Stimulated activated CD8-positive, alpha-beta memory T cell treated with anti-CD3 and anti-CD28 coated beads, Interleukin-7, amount 100 ng/mL, for 48 hours (primary cell): Measurements from ENCODE around the gene ZNF740.
"Not testable (repeated sequence)": the region's sequence is repeated elsewhere in the genome, so short reads cannot be mapped to it uniquely, and the experiment has no call there.

Experiments used
- DNase-seq, 2 donors: peaks; one replicate each; pipeline ENCODE4 v3.0.0-alpha.2; 2020; ENCODE audit warnings: low read depth in 1 of 2; ENCODE audit errors: extremely low read depth in 1 of 2

Gene ZNF740

DNA sequence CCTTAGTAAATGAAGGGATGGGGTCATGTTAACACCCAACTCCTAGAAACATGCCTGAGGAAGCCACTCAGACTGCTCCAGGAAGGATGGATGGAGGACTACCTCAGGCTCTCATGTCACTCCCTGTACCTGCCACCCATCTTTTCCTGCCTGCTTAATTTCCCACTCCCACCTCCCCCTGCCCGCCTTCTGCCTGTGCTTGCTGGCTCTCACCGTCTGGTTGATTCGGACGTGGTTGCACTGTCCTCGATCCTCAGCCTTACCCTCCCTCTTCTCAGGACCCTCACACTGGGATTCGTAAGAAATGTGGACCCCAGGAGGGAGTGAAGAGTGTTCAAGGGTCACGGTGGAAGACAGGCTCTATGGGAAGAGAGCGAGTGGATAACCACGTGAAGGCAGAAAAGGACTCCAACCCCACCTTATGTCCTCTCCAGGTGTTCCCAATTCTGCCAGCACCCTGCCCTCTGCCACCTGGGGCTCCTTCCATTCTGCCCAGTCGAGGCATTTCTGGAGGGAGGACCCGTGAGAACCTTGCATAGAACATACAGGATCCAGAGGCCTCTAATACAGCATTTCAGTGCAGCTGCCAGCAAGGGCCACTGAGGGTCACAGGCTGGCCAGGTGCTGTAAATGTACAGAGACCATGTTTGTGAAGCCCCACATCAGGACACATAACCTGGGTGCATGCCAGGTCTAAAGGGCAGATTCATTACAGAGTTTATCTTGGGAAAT lies 13.6 kb downstream of the ZNF740 start:
- DNase-seq = no peak

DNA sequence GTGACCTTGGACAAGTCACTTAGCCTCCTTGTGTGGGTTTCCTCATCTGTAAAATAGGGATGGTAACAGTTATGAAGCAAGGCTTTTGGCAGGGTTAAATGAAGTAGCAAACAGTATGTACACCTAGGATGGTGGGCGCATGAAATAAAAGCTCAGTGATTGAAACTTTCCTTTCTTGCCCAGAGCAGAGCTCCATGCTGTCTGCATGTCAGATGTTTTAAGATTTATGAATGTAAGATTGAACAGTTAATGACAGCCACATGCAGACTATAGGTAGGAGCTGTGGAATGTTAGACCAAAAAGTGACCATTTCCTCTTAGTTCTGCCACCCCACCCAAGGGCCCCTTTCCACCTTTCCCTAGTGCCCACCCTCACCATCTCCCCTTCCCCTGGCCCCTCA lies 14.5 kb downstream of the ZNF740 start:
- no peak for DNase-seq

DNA sequence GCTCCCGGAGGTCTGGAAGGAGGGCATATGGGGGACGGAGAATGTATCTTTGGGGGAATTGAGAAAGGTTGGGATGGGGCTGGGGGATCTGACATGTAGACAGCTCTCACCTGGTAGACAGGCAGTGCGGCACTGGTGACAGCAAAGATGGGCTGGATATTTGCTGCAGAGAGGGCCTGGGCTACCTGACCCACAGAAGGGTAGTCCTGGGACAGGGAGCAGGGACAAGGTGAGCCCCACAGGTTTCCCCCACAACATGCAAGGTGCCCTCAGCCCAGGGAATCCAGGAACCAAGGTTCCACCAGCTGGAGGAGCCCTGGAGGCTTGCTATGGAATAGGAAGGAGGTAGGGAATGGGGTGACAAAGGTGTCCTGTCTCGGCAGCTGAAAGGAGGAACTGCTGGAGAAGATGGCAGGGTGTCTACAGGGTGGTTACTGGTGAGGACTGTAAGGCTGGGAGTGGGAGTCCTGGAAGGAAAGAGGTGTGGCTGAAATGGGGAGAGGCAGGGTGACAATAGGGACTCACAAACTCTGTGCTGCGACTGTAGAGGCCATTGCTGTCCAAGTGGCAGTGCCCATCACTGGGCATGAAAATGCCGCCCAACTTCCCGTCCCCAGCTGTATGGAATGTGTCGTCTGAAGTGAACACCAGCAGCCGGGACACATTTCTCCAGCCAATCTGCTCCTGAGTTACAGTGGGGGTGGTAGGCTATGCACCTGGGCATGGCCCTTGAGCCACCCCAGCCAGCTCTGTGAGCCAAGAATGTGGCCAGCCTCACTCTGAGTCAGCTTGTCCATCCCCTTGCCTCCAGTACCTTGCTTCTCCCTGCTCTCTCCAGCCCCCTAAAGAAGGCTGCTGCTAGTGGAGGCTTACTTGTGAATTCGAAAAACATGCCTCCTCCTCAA lies 15.2 kb downstream of the ZNF740 start:
- DNase-seq = no peak

DNA sequence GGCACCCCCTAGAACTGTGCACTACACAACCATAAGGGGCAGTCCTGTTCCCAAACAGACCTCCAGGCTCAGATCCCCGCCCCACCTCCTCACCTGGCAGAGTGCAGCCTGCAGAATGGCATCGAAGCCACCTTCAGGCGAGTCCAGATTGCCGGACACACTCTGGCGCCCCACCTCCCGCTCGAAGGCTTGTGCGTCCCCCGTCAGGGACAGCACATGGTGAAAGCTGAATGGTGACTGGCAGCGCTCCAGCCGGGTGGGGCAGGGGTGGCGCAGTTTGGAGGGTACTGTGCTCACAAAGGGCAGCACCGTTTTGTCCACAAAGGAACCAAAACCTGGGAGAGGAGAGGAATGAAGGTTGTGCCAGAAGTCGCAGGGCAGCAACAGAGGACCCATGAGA lies 16.0 kb downstream of the ZNF740 start:
- no peak for DNase-seq

DNA sequence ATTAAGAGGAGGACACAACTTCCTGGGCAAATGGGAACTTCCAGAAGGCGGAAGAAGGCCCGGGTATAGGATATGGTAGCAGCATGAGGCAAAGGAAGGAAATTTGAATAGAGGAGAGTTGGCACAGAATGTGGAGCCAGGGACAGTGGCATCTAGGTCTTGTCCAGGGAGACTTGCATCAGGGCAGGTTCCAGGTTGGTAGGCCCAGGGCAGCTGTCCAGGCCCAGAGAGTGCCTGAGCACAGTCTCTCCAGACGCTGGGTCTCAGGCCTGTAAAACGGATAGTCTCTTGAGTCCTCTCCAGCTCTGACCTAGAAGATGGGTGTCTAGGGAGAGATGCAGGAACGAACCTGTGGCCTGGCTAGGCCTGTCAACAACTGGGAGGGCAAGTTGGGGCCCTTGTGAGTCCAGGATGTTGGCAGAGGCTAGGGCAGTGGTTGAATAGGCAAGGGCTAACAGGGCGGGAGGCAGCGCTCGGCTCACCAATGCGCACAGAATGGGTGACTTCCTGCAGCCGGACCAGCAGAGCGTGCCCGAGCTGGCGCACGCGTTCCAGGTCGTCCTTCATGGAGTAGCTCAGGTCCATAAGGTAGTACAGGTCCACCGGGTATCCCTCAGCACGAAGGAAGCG lies 16.6 kb downstream of the ZNF740 start:
- no peak for DNase-seq

DNA sequence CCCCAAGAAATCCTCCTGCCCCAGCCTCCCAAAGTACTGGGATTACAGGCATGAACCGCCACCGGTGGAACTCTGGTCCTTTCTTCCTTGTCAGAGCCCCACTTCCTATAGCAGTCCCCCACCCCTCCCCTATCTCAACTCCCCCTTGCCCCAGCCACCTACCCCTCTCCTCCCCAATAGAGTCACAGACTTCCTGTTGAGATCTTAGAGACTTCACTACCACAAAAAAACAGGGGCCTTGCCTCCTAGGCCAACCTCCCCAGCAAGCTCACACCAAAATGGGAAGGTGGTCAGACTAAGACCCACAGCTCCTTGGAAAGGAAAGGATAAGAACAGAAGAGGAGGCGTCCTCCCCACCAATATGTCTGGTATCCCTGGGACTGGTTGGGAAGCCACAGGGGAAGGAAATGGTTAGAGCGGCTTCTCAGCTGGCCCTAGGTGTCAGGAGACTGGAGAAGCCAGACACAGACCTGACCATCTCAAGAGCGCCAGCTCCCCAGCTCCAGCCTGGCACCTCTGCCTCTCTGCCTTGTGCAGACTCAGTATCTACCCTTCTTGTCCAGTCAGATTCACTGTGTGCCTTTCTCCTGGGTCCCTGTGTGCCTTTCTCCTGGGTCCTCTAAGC lies 18.1 kb downstream of the ZNF740 start:
- no peak for DNase-seq

DNA sequence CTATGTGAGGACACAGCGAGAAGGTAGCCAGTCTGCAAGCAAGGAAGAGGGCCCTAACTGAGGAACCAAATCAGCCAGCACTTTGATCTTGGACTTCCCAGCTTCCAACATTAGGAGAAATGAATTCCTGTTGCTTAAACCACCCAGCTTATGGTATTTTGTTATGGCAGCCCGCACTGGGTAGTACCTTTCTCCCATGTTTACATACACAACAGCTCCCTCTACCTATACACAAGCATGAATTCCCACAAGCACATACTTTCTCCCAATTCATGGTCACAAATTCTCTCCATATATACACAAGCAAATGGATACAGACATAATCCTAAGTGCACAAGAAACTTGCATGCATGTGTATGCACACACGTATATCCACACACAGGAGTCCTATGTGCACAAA lies 19.2 kb downstream of the ZNF740 start:
- DNase-seq = no peak

DNA sequence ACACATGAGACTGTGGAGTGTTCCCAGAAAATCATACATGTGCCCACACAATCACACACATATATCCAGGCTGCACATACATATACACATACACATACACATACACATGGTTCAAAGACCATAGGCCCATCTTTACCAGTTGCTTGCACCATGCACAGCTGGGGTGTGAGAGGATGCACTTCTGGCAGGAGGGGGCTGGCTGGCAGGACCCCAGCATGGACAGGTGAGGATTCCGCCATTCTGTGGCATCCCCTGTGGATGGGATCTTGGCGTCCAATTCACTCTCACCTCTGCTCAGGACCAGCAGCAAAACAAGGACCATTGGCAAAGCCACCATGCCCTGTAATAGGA lies 19.6 kb downstream of the ZNF740 start:
- no peak for DNase-seq

DNA sequence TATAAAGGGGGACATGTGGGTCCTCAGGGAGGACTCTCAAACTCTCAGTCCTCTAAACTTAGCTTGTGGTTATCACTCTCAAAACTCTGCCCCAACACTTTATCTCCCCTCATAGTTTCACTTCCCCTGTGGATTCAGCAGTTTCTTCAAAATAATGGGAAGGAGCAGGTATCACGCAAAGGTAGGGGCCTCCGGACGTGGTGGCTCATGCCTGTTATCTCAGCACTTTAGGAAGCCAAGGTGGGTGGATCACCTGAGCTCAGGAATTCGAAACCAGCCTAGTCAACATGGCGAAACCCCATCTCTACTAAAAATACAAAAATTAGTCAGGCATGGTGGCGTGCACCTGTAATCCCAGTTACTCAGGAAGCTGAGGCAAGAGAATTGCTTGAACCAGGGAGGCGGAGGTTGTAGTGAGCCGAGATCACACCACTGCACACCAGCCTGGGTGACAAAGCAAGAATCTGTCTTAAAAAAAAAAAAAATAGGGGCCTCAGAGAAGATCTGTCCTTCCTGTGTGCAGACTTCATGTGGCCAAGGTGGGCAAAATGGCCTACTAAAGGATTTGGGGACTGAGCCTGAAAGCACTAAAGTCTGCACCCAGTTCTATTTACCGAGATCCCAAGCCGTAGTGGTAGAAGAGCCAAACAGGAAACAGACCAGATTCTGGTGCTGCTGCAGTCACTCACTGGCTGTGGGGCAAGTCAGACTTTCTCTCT lies 20.1 kb downstream of the ZNF740 start:
- no peak for DNase-seq

DNA sequence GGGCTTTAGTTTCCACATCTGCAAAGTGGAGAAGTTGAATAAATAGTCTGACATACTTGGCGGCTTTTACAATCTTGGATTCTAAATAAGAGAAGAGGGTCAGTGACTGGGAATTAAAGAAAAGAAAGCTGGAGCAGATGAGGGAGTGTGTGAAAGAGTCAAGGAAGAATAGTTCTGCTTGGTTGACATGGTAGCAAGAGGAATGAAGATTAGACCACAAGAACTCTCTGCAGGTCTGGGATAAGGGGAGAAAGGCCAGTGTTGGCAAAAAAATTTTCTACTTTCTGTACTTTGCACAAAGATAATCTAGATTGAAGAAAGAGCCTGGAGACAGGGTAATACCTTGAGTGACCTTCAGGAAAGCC lies 20.6 kb downstream of the ZNF740 start:
- no peak for DNase-seq

DNA sequence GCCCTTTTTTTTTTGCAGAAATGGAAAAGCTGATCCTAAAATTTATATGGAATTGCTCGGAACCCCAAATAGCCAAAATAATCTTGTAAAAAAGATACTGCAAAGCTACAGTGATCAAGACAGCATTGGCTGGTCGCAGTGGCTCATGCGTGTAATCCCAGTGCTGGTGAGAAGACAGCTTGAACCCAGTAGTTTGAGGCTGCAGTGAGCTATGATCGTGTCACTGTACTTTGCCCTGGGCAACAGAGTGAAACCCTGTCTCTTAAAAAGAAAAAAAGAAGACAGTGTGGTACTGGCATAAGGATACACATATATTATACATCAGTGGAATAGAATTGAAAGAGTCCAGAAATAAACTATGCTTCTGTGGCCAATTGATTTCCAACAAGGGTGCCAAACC lies 21.1 kb downstream of the ZNF740 start:
- DNase-seq = no peak

DNA sequence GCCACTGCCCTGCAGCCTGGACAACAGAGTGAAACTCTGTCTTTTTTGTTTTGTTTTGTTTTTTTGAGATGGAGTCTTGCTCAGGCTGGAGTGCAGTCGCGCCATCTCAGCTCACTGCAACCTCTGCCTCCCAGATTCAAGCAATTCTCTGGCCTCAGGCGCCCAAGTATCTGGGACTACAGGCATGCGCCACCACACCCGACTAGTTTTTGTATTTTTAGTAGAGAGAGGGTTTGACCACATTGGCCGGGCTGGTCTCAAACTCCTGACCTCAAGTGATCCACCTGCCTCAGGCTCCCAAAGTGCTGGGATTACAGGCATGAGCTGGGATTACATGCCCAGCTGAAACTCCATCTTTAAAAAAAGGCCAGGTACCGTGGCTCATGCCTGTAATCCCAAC lies 21.8 kb downstream of the ZNF740 start:
- not testable (repeated sequence) for DNase-seq

DNA sequence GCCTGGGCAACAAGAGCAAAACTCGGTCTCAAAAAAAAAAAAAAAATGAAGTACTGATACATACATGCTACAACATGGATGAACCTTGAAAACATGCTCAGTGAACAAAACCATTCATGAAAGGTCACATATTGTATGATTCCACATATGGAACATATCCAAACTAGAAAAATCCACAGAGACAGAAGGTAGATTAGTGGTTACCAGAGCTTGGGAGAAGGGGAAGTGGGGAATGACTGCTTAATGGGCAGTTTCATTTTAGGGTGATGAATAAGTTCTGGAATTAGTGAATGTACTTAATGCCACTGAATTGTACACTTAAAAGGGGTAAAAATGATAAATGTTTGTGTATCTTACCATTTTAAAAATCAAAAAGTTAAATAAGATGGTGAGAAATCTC lies 23.8 kb downstream of the ZNF740 start:
- DNase-seq = no peak

DNA sequence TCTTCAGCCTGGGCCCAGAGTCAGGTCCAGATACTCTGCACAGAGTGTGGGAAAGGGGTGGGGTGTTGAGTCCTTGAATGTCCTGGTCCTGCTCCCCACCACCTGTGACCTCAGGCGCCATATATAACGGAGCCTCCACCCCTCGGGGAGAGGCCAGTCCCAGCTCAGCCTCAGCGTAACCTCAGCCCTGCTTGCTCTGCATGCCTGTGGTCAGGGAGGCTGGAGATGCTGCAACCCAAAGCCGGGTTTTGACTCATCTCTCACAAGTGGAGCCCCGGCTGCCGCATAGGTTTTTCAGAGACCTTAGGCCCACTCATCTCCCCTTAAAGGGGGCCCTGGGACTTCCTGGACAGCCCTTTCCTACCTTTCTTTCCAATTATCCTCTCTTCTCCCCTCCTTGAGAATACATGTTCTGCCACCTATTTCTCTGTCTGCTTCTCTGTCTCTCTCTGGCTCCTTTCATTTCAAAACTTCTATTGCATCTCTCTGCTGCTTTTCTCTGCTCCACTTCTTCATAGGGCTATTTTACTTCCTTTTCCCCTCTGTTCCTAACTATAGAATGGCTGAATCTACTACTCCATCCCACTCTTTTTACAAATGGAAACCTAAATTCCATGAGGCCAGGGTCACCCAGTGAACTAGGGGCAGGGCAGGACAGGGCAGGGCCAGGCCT lies 25.4 kb downstream of the ZNF740 start:
- DNase-seq = peak; percentile 76 to 87

DNA sequence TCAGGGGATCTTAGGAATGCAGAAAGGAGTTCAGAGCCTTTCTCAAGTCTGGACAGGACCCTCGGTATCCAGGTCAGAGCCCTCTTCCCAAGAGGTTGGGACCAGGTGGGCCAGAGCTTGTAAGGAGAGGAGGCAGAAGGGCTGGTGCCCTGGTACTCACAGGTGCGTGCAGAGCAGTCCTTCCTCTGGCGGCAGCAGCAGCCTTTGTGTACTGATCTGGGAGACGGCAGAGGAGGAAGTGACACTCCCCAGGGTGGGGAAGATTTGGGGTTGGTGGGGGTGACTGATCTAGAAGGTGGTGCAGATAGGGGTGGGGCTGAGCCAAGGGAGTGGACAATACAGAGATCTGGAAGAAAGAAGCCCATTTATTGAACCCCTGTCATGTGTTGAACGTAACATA lies 26.5 kb downstream of the ZNF740 start, which contains the start of gene ITGB7:
Gene ITGB7, minus strand, starts transcription at position 210 of the 400 bp plus-strand sequence. CDS start 6,808 bp downstream, outside the sequence.
- DNase-seq = peak; percentile 55 to 69

DNA sequence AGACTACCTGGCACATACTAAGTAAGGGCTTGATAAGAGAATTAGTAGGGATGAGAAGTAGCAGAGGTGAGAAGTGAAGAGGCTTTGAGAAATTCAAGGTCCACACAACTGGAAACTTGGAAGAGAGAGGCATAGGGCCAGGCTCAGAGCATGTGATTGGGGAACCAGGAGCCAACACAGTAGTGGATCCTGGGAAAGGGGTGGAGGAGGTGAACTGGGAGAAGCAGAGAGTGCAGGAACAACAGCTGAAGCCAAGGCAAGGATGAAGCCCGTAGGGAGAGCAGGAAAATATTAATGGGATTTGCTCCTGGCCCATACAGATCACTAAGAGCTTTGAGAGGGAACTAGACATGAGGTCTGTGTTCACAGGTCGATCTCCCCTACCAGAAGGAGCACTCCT lies 27.9 kb downstream of the ZNF740 start:
- DNase-seq = no peak

DNA sequence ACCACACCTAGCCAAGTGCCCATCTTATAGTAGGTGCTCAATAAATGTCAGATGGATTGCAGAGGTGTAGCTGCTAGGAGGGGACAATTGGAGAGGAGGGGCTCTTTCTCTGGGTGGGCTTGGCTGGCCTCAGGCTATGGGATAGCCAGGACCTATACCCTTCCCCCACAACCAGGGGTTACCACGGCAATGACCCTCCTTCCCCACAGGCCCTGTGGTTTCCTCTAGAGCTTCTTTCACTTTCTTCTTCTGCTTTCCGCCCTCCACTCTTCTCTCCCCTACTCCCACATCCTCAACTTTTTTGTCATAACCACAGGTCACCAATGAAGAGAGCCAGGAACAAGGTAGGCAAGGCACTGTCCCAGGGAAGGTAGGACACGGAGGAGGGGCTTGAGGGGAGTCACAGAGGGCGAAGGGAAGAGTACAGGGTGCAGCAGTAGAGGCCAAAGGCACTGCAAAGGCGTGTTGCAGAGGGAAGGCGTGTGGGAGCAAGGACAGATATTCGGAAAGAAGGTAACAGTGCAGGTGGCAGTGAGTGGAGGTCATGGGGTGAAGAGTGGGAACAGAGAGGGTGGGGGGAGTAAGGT lies 28.4 kb downstream of the ZNF740 start:
- no peak for DNase-seq

DNA sequence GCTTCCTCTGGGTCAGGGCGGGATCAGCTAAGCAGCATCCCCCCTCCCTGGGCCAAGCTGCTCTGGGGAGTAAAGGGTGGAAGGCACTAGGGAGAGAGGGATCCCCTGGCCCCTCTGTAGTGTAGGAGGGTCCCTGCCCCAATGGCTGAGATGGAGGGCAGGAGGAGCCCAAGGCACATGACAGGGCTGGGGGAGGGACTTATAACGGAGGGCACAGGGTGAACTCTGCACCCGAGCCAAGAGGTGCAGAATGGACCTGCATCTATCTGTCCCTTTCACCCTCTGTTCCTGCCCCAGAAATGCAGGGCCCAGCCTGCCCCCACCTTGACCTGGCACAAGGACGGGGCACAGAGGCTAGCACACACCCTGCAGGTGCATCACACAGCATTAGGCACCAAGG lies 30.3 kb downstream of the ZNF740 start:
- DNase-seq = no peak

DNA sequence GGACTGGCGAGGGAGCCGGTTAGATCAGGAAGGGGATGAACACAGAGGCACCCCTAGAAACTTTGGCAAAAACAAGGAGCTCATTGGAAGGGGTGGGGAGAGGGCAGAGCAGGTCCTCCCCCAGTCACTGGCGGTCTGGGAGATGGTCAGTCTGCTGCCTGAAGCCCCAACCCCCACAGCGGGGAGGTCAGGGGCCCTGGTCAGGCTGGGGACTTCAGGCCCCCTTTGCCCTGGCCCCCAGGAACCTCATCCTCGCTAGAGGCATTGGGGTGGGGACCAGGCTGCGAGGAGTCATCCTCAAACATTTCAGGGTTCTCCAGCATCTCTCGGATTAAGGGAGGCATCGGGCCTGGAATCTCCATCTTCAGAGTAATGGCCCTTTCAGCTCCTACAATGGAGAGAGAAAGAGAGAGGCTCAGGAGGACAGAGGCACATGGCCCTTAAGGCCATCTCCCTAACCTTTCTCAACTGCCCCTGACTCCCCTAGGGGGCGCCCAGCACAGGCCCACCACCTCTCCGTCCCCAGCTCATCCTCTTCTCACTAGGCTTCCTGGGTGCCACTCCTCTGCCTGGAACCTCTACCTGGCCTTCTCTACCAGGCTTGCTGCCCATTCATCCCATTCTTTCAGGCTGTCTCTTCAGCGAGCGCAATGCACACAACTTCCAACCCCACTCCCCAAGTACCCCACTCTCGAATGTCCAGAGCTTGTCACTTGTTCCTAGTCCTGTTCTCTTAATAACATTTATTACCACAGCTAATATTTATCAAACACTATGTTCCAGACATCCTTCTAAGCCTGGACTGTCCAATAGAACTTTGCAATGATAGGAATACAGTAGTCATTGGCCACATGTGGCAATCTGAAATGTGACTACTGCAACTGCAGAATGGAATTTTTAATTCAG lies 31.2 kb downstream of the ZNF740 start:
- DNase-seq = no peak
